KMS-11 (cell line): Measurements from ENCODE around the gene ZFYVE9.
"Not testable (repeated sequence)": the region's sequence is repeated elsewhere in the genome, so short reads cannot be mapped to it uniquely, and the experiment has no call there.

ENCODE experiments used
- H2AFZ ChIP-seq: fragments of 200-600 bp; sonication (generic); 2 replicates; pipeline ENCODE4 v1.6.1; 2016; ENCODE audit warnings: antibody characterized with exemption, mixed run types, low read depth
- H3K27ac ChIP-seq: fragments of 200-600 bp; sonication (generic); 2 replicates; pipeline ENCODE4 v1.6.1; 2016; ENCODE audit warnings: mild to moderate bottlenecking, mixed run types
- H3K27me3 ChIP-seq: fragments of 200-600 bp; sonication (generic); 2 replicates; pipeline ENCODE4 v1.6.1; 2017; ENCODE audit warnings: mild to moderate bottlenecking, low read depth, mixed run types, moderate library complexity; ENCODE audit not compliant: insufficient read depth
- H3K36me3 ChIP-seq: fragments of 200-600 bp; sonication (generic); 2 replicates; pipeline ENCODE4 v1.6.1; 2017; ENCODE audit warnings: mild to moderate bottlenecking, mixed run types; ENCODE audit not compliant: insufficient read depth
- H3K4me1 ChIP-seq: fragments of 200-600 bp; sonication (generic); 2 replicates; pipeline ENCODE4 v1.6.1; 2016; ENCODE audit warnings: mild to moderate bottlenecking, low read depth, mixed run types; ENCODE audit not compliant: poor library complexity, severe bottlenecking
- H3K4me2 ChIP-seq: fragments of 200-600 bp; sonication (generic); 2 replicates; pipeline ENCODE4 v1.7.0; 2016; ENCODE audit warnings: mild to moderate bottlenecking, mixed run types
- H3K4me3 ChIP-seq: fragments of 200-600 bp; sonication (generic); IDR thresholded peaks from 2 replicates; pipeline ENCODE4 v1.6.1; 2017; ENCODE audit warnings: low read depth, low read length, mixed read lengths; ENCODE audit not compliant: insufficient read depth
- H3K79me2 ChIP-seq: fragments of 200-600 bp; sonication (generic); 2 replicates; pipeline ENCODE4 v1.6.1; 2016; ENCODE audit warnings: low read depth, mixed run types; ENCODE audit not compliant: insufficient read depth
- H3K9ac ChIP-seq: fragments of 200-600 bp; sonication (generic); 2 replicates; pipeline ENCODE4 v1.6.1; 2016; ENCODE audit warnings: mild to moderate bottlenecking, mixed run types
- H4K20me1 ChIP-seq: fragments of 200-600 bp; sonication (generic); 2 replicates; pipeline ENCODE4 v1.6.1; 2016; ENCODE audit warnings: mild to moderate bottlenecking, mixed run types; ENCODE audit not compliant: insufficient read depth
- TF ChIP-seq, protein P1 (sequence below): fragments of 200-600 bp; sonication (generic); conservative IDR thresholded peaks from 2 replicates; pipeline ENCODE4 v1.6.1; 2017; ENCODE audit warnings: low read depth, mild to moderate bottlenecking, antibody characterized with exemption, low read length, moderate library complexity, mixed read lengths

The ZFYVE9 gene

DNA sequence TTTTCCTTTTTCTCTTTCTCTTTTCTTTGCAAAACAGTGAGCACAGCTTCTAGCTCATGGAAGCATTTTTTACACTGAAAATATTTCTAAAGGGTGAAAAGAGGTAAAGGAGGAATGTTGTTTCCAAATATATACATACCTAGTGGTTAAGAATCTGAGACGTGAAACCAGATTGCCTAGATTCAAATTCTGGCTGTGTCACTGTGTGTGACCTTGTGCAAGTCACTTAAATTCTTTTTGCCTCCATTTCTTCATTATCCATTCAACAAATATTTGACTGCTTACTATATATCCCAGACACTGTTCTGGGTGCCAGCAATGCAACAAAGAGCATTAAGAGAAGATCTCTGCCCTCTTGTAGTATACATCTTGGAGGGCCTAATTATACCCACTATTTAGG is 53.3 kb downstream of the ZFYVE9 start:
- H3K79me2 ChIP-seq, result no peaks in the 10 kb centered on the region
- H3K4me2 ChIP-seq, result peak overlapping the region; percentile 14

DNA sequence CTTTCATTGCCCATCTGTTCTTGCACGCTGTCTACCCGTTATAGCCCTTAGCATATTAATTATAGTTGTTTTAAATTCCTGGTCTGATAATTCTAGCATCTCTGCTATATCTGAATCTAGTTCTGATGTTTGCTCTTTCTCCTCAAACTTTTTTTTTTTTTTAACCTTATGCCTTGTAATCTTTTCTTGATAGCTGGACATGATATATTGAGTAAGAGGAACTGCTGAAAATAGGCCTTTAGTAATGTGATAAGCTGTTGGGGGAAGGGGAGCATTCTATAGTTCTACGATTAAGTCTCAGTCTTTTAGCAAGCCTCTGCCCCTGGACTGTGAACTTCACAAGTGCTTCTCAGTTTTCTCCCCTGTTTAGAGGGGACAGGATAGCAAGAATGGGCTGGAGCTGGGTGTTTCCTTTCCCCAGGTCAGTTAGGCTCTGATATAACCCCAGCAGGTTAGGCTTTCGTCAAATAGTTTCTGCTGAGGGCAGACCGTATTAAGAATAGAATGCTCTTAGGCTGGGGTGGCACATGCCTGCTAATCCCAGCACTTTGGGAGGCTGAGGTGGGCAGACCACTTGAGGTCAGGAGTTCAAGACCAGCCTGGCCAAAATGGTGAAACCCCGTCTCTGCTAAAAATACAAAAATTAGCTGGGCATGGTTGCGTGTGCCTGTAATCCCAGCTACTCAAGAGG is 62.2 kb downstream of the ZFYVE9 start:
- no peaks in the 10 kb centered on the region for H3K27me3 ChIP-seq
- H3K4me3 ChIP-seq, result no peak overlapping the region
- H3K4me1 ChIP-seq, result peaks cover 14% of the 10 kb centered on the region
- no peak overlapping the region for H3K9ac ChIP-seq
- H2AFZ ChIP-seq, result no peak overlapping the region
- H3K4me2 ChIP-seq, result peak overlapping the region; percentile 30; the same call in 1 of the 2 replicates
- H3K79me2 ChIP-seq, result peaks cover 5% of the 10 kb centered on the region; the same call in 1 of the 2 replicates
- no peaks in the 10 kb centered on the region for H3K36me3 ChIP-seq
- H4K20me1 ChIP-seq, result no peaks in the 10 kb centered on the region
- TF ChIP-seq, protein P1, sequence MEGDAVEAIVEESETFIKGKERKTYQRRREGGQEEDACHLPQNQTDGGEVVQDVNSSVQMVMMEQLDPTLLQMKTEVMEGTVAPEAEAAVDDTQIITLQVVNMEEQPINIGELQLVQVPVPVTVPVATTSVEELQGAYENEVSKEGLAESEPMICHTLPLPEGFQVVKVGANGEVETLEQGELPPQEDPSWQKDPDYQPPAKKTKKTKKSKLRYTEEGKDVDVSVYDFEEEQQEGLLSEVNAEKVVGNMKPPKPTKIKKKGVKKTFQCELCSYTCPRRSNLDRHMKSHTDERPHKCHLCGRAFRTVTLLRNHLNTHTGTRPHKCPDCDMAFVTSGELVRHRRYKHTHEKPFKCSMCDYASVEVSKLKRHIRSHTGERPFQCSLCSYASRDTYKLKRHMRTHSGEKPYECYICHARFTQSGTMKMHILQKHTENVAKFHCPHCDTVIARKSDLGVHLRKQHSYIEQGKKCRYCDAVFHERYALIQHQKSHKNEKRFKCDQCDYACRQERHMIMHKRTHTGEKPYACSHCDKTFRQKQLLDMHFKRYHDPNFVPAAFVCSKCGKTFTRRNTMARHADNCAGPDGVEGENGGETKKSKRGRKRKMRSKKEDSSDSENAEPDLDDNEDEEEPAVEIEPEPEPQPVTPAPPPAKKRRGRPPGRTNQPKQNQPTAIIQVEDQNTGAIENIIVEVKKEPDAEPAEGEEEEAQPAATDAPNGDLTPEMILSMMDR, result no peak
- H3K27ac ChIP-seq, result no peak overlapping the region

More for the DNA sequence above, 53.3 kb downstream of the ZFYVE9 start:
- Histone ChIP-seq H3K4me3 (no peak overlapping the region), H3K9ac (no peak overlapping the region), H4K20me1 (no peaks in the 10 kb centered on the region), H3K4me1 (peaks cover 22% of the 10 kb centered on the region), H2AFZ (no peak overlapping the region), H3K27ac (no peak overlapping the region), H3K36me3 (no peaks in the 10 kb centered on the region), H3K27me3 (no peaks in the 10 kb centered on the region)
- TF ChIP-seq, protein P1, result no peak

DNA sequence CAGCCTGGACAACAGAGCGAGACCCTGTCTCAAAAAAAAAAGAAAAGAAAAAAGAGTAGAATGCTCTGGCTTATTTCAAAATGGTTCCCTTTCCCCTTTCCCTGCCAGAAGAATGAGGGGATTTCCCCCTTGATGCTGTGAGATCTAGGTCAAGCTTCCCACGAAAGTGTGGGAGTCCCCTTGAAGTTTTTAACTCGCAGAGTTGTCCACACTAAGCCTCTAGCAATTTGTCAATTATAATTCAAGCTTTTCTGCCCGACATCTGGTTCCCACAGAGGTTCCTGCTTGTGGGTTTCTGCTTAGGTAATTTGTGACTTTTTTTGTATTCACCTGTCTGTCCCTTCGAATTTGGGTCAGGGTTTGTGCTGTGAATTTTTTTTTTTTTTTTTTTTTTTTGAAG is 62.8 kb downstream of the ZFYVE9 start:
- Histone ChIP-seq H3K4me1 (peaks cover 14% of the 10 kb centered on the region), H3K4me2 (peak overlapping the region; percentile 30), H4K20me1 (no peaks in the 10 kb centered on the region), H2AFZ (no peak overlapping the region), H3K27ac (no peak overlapping the region), H3K4me3 (no peak overlapping the region), H3K9ac (no peak overlapping the region), H3K36me3 (no peaks in the 10 kb centered on the region), H3K79me2 (peaks cover 5% of the 10 kb centered on the region; the same call in 1 of the 2 replicates), H3K27me3 (no peaks in the 10 kb centered on the region)
- TF ChIP-seq, protein P1, result no peak

DNA sequence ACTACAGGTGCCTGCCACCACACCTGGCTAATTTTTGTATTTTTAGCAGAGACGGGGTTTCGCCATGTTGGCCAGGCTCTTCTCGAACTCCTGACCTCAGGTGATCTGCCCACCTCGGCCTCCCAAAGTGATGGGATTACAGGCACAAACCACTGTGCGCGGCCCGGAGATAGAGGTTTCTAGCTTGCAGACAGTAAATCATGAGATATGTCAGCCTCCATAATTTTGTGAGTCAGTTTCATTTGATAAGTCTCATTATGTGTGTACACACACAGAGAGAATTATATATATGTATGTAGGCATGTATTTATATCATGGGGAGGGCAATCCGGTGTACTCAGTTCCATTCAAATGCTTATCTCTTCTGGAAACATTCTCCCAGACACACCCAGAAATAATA is 64.8 kb downstream of the ZFYVE9 start:
- not testable (repeated sequence) for H2AFZ ChIP-seq, H3K27ac ChIP-seq, H4K20me1 ChIP-seq, H3K79me2 ChIP-seq, H3K36me3 ChIP-seq, H3K27me3 ChIP-seq, H3K4me3 ChIP-seq, H3K4me2 ChIP-seq, H3K9ac ChIP-seq
- H3K4me1 ChIP-seq, result peaks cover 14% of the 10 kb centered on the region

DNA sequence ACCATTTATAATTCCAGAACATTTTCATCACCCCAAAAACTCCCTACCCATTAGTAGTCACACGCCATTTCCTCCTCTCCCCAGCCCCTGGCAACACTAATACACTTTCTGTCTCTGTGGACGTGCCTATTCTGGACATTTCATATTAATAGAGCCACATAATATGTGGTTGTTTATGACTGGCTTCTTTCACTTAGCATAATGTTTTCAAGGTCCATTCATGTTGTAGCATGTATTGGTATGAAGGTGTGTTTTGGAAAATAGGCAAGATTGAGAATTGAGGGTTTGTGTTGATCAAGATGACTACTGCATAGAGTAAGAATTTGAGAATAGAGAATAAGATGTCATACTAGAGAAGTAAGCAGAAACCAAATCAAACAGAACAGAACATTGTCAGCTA is 67.5 kb downstream of the ZFYVE9 start:
- H4K20me1 ChIP-seq, result no peaks in the 10 kb centered on the region
- TF ChIP-seq, protein P1, result no peak
- H3K36me3 ChIP-seq, result no peaks in the 10 kb centered on the region
- no peak overlapping the region for H3K4me2 ChIP-seq
- H3K4me3 ChIP-seq, result no peak overlapping the region
- no peaks in the 10 kb centered on the region for H3K27me3 ChIP-seq
- H3K4me1 ChIP-seq, result peaks cover 9% of the 10 kb centered on the region
- H3K9ac ChIP-seq, result no peak overlapping the region
- H3K79me2 ChIP-seq, result peaks cover 5% of the 10 kb centered on the region; the same call in 1 of the 2 replicates
- no peak overlapping the region for H3K27ac ChIP-seq
- H2AFZ ChIP-seq, result no peak overlapping the region
